RWPE1 (cell line): ENCODE measurements around the gene HSPG2.

Experiments
- CTCF ChIA-PET: fragments of 350-600 bp; sonication (Branson Sonifier 250); formaldehyde crosslinking; extraction: SDS; loops from one replicate; lab custom pipeline; 2021; lab: Yijun Ruan, JAX
- POLR2A ChIA-PET: fragments of 400-600 bp; formaldehyde crosslinking; extraction: SDS; loops from one replicate; lab custom pipeline; 2020; ENCODE audit warnings: antibody characterized with exemption; ENCODE audit not compliant: low non-redundant PET; lab: Yijun Ruan, JAX
- DNase-seq: peaks from one replicate; pipeline ENCODE4 v3.0.0; 2012; ENCODE audit warnings: low spot score
- H3K27ac ChIP-seq: fragments of 450-650 bp; 2 replicates; pipeline ENCODE4 v1.5.1; 2017
- CTCF ChIP-seq: fragments of 450-650 bp; conservative IDR thresholded peaks from 2 replicates; pipeline ENCODE4 v1.5.1; 2017; ENCODE audit warnings: low read depth, mild to moderate bottlenecking

The HSPG2 gene

GRCh38 chr1:21939650-21940374 lies 2.7 kb upstream of the HSPG2 start:
- peak overlapping the region; percentile 96 for H3K27ac ChIP-seq
- no peak; the same call in 1 of the 2 replicates for TF ChIP-seq CTCF
- CTCF ChIA-PET, result interaction anchor here (0.6 to 1.3 kb wide), 8 partner anchors 9 to 91 kb away, joined by 3 to 6 read pairs (median 4); no protein-coding TSS in a partner anchor
- POLR2A ChIA-PET, result no interaction called here
- peak; percentile 65 for DNase-seq

- CTCF ChIA-PET, result interaction anchor here (0.6 to 1.3 kb wide), 3 partner anchors 8 to 90 kb away, joined by 3 to 6 read pairs (median 4); no protein-coding TSS in a partner anchor
- peak overlapping the region; percentile 96 for H3K27ac ChIP-seq
- DNase-seq, result no peak
- no peak for TF ChIP-seq CTCF
- POLR2A ChIA-PET, result no interaction called here
Observed at GRCh38 chr1:21938732-21939538, 1.8 kb upstream of the HSPG2 start.

- CTCF ChIA-PET, result no interaction called here
- H3K27ac ChIP-seq, result peak overlapping the region; percentile 96
- peak; percentile 74 for DNase-seq
- no peak for TF ChIP-seq CTCF
- POLR2A ChIA-PET, result interaction anchor here (0.6 kb wide), 1 partner anchor 20 kb away, joined by 3 read pairs; no protein-coding TSS in a partner anchor
Observed at GRCh38 chr1:21937372-21938121, 437 bp upstream of the HSPG2 start.

GRCh38 chr1:21936366-21937031 lies 611 bp downstream of the HSPG2 start:
- no peak for DNase-seq
- ChIA-PET POLR2A (interaction anchor here (0.5 to 1.5 kb wide), 5 partner anchors 15 to 153 kb away, joined by 3 to 7 read pairs (median 4); partner anchors contain the start of gene USP48), CTCF (no interaction called here)
- no peak for TF ChIP-seq CTCF
- peak overlapping the region; percentile 96 for H3K27ac ChIP-seq

GRCh38 chr1:21935891-21936365 lies 1.2 kb downstream of the HSPG2 start:
- H3K27ac ChIP-seq, result peak overlapping the region; percentile 96
- CTCF ChIA-PET, result no interaction called here
- DNase-seq, result no peak
- no peak for TF ChIP-seq CTCF
- POLR2A ChIA-PET, result interaction anchor here (0.5 to 1.5 kb wide), 4 partner anchors 16 to 153 kb away, joined by 3 to 5 read pairs (median 4); partner anchors contain the start of gene USP48
